Testis (tissue), 2 donors: Measurements from ENCODE around the gene RPL28.
"Not testable (repeated sequence)": the region's sequence is repeated elsewhere in the genome, so short reads cannot be mapped to it uniquely, and the experiment has no call there.

Experiments used
- POLR2A ChIP-seq: fragments of 450-650 bp; IDR thresholded peaks from one replicate; pipeline ENCODE4 v1.6.1; 2017; ENCODE audit warnings: antibody characterized with exemption, mild to moderate bottlenecking, moderate library complexity
- TF ChIP-seq, protein P1 (sequence below), 3 experiments: fragments of 450-650 bp in 2 of 3; fragments of 200-600 bp in 1 of 3; sonication (generic) in 1 of 3; IDR thresholded peaks; one replicate each; pipeline ENCODE4 v1.5.1; 2016 to 2019; ENCODE audit warnings: antibody characterized with exemption in 3 of 3, mild to moderate bottlenecking in 2 of 3, moderate library complexity in 1 of 3

GRCh38 chr19:55407550-55407799, 21.7 kb downstream of the RPL28 start, which contains the start of gene UBE2S:
- TF ChIP-seq, protein P1, sequence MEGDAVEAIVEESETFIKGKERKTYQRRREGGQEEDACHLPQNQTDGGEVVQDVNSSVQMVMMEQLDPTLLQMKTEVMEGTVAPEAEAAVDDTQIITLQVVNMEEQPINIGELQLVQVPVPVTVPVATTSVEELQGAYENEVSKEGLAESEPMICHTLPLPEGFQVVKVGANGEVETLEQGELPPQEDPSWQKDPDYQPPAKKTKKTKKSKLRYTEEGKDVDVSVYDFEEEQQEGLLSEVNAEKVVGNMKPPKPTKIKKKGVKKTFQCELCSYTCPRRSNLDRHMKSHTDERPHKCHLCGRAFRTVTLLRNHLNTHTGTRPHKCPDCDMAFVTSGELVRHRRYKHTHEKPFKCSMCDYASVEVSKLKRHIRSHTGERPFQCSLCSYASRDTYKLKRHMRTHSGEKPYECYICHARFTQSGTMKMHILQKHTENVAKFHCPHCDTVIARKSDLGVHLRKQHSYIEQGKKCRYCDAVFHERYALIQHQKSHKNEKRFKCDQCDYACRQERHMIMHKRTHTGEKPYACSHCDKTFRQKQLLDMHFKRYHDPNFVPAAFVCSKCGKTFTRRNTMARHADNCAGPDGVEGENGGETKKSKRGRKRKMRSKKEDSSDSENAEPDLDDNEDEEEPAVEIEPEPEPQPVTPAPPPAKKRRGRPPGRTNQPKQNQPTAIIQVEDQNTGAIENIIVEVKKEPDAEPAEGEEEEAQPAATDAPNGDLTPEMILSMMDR (IDR thresholded peaks at IDR 0.05), result not testable (repeated sequence)
- peak; percentile 89 for TF ChIP-seq POLR2A
